GM12892 (cell line): ENCODE measurements around the gene STXBP4.

ENCODE experiments used
- POLR2A ChIP-seq: IDR thresholded peaks from 2 replicates; pipeline ENCODE4 v1.6.1; 2011; ENCODE audit warnings: low read depth, low read length, control low read depth
- POLR2AphosphoS5 ChIP-seq: IDR thresholded peaks from 2 replicates; pipeline ENCODE4 v1.6.1; 2011; ENCODE audit warnings: low read depth, low read length, control low read depth
- TAF1 ChIP-seq: IDR thresholded peaks from 2 replicates; pipeline ENCODE4 v1.6.1; 2011; ENCODE audit warnings: low read depth, mild to moderate bottlenecking, control low read depth, low read length, borderline replicate concordance

DNA sequence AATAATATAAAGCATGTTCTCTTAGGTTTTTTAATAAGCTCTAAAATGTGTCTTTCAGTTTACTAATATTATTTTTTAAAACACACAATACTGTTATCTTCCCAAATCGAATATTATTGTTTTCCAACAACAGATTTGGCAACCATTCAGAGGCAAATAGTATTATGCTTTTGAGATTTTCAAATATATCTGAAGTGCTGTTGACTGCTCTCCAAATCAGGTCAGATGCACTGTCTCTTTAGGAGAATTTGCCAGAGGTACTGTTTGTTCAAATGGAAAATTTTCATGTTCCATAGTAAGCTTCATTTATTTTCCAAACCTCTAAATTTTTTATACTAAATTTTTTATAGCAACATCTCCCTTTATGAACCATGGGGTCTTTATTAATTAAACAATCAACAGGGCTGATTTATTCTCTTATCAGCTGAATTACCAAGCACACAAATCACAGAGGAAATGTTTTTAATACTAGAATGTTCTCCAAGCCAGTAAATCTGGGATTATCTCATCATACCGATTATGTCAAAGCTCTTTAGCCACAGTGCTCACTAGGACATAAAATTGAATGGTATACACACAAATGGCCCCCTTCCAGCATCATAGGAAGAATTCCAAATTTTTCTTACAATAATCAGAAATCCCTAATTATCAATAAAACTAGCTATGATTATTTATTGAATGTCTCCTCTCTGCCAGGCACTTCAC, 187.4 kb downstream of the STXBP4 start:
- TF ChIP-seq POLR2AphosphoS5 (no peak), POLR2A (no peak), TAF1 (no peak)
